ENCODE data around the gene HIGD1B. TPM values are rescaled to one million over a fixed set of nuclear protein-coding genes. Genes with fewer than 3 reads are reported as not detected.
"Not testable (repeated sequence)": the region's sequence is repeated elsewhere in the genome, so short reads cannot be mapped to it uniquely, and the experiment has no call there.

HIGD1B gene
- total RNA-seq, 1 experiment from 2014 or later = not detected

DNA sequence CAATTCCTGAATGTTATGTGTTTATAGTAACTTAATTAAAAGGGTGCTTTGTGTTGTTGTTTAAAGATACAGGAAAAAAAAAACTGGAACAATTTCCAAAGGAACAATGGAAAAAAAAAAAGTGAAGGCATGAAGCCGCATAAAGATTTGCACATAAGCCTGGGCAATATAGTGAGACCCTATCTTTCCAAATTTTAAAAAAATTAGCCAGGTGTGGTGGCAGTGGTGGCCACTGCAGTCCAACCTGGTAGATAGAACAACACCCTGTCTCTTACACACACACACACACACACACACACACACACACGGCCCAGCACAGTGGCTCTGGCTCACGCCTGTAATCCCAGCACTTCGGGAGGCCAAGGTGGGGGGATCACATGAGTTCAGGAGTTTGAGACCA is 39.5 kb upstream of the HIGD1B start:
- no TSS peak for BruUV-seq (replicated peaks)
- in situ Hi-C loops (cut with HindIII; ENCODE audit: low pct_unique_long_range_greater_than_20kb, low sequenced_read_pairs) = no loop called here
- no peak overlapping the region for H3K4me3 ChIP-seq (ENCODE audit: low read depth in 2 of 2, low read length in 2 of 2)
- no peaks in the 10 kb centered on the region for H3K9me3 ChIP-seq (ENCODE audit: control insufficient read depth, insufficient read depth, low read depth, low read length)
- TF ChIP-seq, protein P1, sequence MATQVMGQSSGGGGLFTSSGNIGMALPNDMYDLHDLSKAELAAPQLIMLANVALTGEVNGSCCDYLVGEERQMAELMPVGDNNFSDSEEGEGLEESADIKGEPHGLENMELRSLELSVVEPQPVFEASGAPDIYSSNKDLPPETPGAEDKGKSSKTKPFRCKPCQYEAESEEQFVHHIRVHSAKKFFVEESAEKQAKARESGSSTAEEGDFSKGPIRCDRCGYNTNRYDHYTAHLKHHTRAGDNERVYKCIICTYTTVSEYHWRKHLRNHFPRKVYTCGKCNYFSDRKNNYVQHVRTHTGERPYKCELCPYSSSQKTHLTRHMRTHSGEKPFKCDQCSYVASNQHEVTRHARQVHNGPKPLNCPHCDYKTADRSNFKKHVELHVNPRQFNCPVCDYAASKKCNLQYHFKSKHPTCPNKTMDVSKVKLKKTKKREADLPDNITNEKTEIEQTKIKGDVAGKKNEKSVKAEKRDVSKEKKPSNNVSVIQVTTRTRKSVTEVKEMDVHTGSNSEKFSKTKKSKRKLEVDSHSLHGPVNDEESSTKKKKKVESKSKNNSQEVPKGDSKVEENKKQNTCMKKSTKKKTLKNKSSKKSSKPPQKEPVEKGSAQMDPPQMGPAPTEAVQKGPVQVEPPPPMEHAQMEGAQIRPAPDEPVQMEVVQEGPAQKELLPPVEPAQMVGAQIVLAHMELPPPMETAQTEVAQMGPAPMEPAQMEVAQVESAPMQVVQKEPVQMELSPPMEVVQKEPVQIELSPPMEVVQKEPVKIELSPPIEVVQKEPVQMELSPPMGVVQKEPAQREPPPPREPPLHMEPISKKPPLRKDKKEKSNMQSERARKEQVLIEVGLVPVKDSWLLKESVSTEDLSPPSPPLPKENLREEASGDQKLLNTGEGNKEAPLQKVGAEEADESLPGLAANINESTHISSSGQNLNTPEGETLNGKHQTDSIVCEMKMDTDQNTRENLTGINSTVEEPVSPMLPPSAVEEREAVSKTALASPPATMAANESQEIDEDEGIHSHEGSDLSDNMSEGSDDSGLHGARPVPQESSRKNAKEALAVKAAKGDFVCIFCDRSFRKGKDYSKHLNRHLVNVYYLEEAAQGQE (IDR thresholded peaks at IDR 0.05; ENCODE audit: insufficient read depth in 1 of 2, low read depth in 2 of 2, low read length in 1 of 2) = no peak
- TF ChIP-seq TCF7L2 (IDR thresholded peaks at IDR 0.05; ENCODE audit: low read depth, low read length) (no peak), SIN3A (IDR thresholded peaks at IDR 0.05; ENCODE audit: borderline replicate concordance, insufficient read depth, low read depth, low read length) (no peak), POLR2AphosphoS5 (IDR thresholded peaks at IDR 0.05; ENCODE audit: low read depth, low read length) (no peak)
- TF ChIP-seq, protein P2, sequence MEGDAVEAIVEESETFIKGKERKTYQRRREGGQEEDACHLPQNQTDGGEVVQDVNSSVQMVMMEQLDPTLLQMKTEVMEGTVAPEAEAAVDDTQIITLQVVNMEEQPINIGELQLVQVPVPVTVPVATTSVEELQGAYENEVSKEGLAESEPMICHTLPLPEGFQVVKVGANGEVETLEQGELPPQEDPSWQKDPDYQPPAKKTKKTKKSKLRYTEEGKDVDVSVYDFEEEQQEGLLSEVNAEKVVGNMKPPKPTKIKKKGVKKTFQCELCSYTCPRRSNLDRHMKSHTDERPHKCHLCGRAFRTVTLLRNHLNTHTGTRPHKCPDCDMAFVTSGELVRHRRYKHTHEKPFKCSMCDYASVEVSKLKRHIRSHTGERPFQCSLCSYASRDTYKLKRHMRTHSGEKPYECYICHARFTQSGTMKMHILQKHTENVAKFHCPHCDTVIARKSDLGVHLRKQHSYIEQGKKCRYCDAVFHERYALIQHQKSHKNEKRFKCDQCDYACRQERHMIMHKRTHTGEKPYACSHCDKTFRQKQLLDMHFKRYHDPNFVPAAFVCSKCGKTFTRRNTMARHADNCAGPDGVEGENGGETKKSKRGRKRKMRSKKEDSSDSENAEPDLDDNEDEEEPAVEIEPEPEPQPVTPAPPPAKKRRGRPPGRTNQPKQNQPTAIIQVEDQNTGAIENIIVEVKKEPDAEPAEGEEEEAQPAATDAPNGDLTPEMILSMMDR (IDR thresholded peaks at IDR 0.05) = no peak
- ChIA-PET CTCF (no interaction called here), POLR2A (no interaction called here)
- intact Hi-C loops (cut with micrococcal nuclease; ENCODE audit: unreplicated experiment) = no loop called here
- no peaks in the 10 kb centered on the region for H3K27me3 ChIP-seq (ENCODE audit: control insufficient read depth, insufficient read depth, low read length)
- no peak for ATAC-seq
- no peak overlapping the region for H3K27ac ChIP-seq (ENCODE audit: low read length)
- no peak for DNase-seq (ENCODE audit: low read depth, low spot score)
- H3K4me1 ChIP-seq (ENCODE audit: control insufficient read depth, insufficient read depth, low read length) = peaks cover 6% of the 10 kb centered on the region
- peaks cover 14% of the 10 kb centered on the region for H3K36me3 ChIP-seq (ENCODE audit: control insufficient read depth, insufficient read depth, low read length)

DNA sequence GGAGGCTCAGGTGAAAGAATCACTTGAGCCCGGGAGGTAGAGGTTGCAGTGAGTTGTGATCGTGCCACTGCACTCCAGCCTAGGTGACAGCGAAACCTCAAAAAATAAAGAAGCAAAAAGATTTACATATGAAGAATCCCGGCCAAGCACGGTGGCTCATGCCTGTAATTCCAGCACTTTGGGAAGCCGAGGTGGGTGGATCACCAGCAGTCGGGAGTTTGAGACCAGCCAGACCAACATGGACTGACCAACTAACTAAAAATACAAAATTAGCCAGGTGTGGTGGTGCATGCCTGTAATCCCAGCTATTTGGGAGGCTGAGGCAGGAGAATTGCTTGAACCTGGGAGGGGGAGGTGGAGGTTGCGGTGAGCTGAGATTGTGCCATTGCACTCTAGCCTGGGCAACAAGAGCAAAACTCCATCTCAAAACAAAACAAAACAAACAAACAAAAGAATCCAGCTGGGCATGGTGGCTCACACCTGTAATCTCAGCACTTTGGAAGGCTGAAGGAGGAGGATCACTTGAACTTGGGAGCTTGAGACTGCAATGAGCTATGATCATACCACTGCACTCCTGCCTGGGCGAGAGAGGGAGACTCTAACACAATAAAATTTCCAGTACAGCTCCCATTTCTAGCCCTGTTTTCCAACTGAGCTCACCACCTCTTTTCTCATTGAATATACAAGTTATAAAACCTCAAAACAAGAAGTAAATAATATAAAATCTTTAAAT is 38.9 kb upstream of the HIGD1B start:
- POLR2A ChIA-PET = interaction anchor here (0.5 to 0.7 kb wide), 2 partner anchors 13 to 21 kb away, joined by 3 to 5 read pairs; no protein-coding TSS in a partner anchor
- H3K27me3 ChIP-seq (ENCODE audit: control insufficient read depth, insufficient read depth, low read length); H3K27ac ChIP-seq (ENCODE audit: low read length); CTCF ChIA-PET; H3K9me3 ChIP-seq (ENCODE audit: control insufficient read depth, insufficient read depth, low read depth, low read length); H3K4me3 ChIP-seq (ENCODE audit: low read depth in 2 of 2, low read length in 2 of 2); intact Hi-C loops (cut with micrococcal nuclease; ENCODE audit: unreplicated experiment); in situ Hi-C loops (cut with HindIII; ENCODE audit: low pct_unique_long_range_greater_than_20kb, low sequenced_read_pairs); BruUV-seq (replicated peaks); DNase-seq (ENCODE audit: low read depth, low spot score); H3K4me1 ChIP-seq (ENCODE audit: control insufficient read depth, insufficient read depth, low read length): not testable (repeated sequence)
- H3K36me3 ChIP-seq (ENCODE audit: control insufficient read depth, insufficient read depth, low read length) = peaks cover 11% of the 10 kb centered on the region
- ATAC-seq = peak; percentile 58; the same call in 1 of the 2 replicates

DNA sequence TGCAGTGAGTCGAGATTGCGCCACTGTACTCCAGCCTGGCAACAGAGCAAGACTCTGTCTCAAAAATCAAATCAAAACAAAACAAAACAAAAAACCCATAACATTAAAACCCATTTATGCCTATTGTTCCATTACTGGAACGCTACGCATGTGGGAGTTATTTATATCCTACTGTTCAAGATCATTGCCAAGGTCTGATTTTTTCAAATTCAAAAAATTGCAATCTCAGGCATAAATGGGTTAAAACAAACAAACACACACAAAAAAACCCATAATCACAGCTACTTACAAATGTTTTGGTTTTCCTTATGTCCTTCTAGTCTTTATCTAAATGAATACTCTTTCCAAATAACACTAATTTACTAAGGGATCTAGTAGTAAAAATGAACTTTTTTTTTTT is 35.4 kb upstream of the HIGD1B start:
- DNase-seq (ENCODE audit: low read depth, low spot score) (no peak), ATAC-seq (no peak)
- intact Hi-C loops (cut with micrococcal nuclease; ENCODE audit: unreplicated experiment) = no loop called here
- in situ Hi-C loops (cut with HindIII; ENCODE audit: low pct_unique_long_range_greater_than_20kb, low sequenced_read_pairs) = no loop called here
- Histone ChIP-seq H3K27ac (ENCODE audit: low read length) (no peak overlapping the region), H3K9me3 (ENCODE audit: control insufficient read depth, insufficient read depth, low read depth, low read length) (no peaks in the 10 kb centered on the region), H3K27me3 (ENCODE audit: control insufficient read depth, insufficient read depth, low read length) (no peaks in the 10 kb centered on the region), H3K4me3 (ENCODE audit: low read depth in 2 of 2, low read length in 2 of 2) (no peak overlapping the region), H3K36me3 (ENCODE audit: control insufficient read depth, insufficient read depth, low read length) (no peaks in the 10 kb centered on the region), H3K4me1 (ENCODE audit: control insufficient read depth, insufficient read depth, low read length) (peaks cover 6% of the 10 kb centered on the region)
- no TSS peak for BruUV-seq (replicated peaks)
- ChIA-PET CTCF (no interaction called here), POLR2A (no interaction called here)
- TF ChIP-seq SIN3A (IDR thresholded peaks at IDR 0.05; ENCODE audit: borderline replicate concordance, insufficient read depth, low read depth, low read length) = no peak
- TF ChIP-seq, protein P2 (IDR thresholded peaks at IDR 0.05) = no peak
- no peak for TF ChIP-seq POLR2AphosphoS5 (IDR thresholded peaks at IDR 0.05; ENCODE audit: low read depth, low read length)
- TF ChIP-seq, protein P1 (IDR thresholded peaks at IDR 0.05; ENCODE audit: insufficient read depth in 1 of 2, low read depth in 2 of 2, low read length in 1 of 2) = no peak
- TF ChIP-seq TCF7L2 (IDR thresholded peaks at IDR 0.05; ENCODE audit: low read depth, low read length) = no peak

Data from Panc1 (cell line).